Skeletal muscle tissue (tissue), 4 donors: Measurements from ENCODE around the gene CITED4. TPM values are rescaled to one million over a fixed set of nuclear protein-coding genes. Genes with fewer than 3 reads are reported as not detected.

Experiments used
- H3K27ac ChIP-seq: one replicate; pipeline ENCODE4 v1.7.0; 2013; ENCODE audit warnings: mild to moderate bottlenecking, low read depth, low read length, inconsistent platforms
- H3K27me3 ChIP-seq, 3 donors: one replicate each; pipeline ENCODE4 v1.7.0; 2013; ENCODE audit warnings: low read length in 3 of 3; ENCODE audit not compliant: control insufficient read depth in 3 of 3, insufficient read depth in 3 of 3
- H3K36me3 ChIP-seq, 3 donors: one replicate each; pipeline ENCODE4 v1.7.0; 2013; ENCODE audit warnings: low read length in 3 of 3; ENCODE audit not compliant: control insufficient read depth in 3 of 3, insufficient read depth in 3 of 3
- H3K4me1 ChIP-seq, 3 donors: one replicate each; pipeline ENCODE4 v1.7.0; 2013; ENCODE audit warnings: low read length in 3 of 3, mild to moderate bottlenecking in 3 of 3; ENCODE audit not compliant: control insufficient read depth in 3 of 3, insufficient read depth in 3 of 3
- H3K4me3 ChIP-seq, 3 donors: one replicate each; pipeline ENCODE4 v1.7.0; 2013; ENCODE audit warnings: low read length in 3 of 3
- H3K9ac ChIP-seq, 3 donors: one replicate each; pipeline ENCODE4 v1.7.0; 2013; ENCODE audit warnings: low read length in 3 of 3, mild to moderate bottlenecking in 3 of 3, moderate library complexity in 2 of 3, low read depth in 1 of 3
- H3K9me3 ChIP-seq, 3 donors: one replicate each; pipeline ENCODE4 v1.7.0; 2013; ENCODE audit warnings: low read length in 3 of 3; ENCODE audit not compliant: control insufficient read depth in 3 of 3
- total RNA-seq: library from RNA; depleted of rRNA; stranded (reverse); fragments of >200 nt; gene quantifications from one replicate; pipeline ENCODE4 v1.2.3, GENCODE V29; 2014
- donor health status: Osteomylitis.

Gene CITED4
- total RNA-seq, 1 donor from 2014 or later: 1.6 TPM

GRCh38 chr1:40876436-40876761 is 14.2 kb upstream of the CITED4 start:
- H3K9me3 ChIP-seq: peaks cover 0 to 2% (median 2%) of the 10 kb centered on the region in 3 donors
- no peak overlapping the region for H3K27ac ChIP-seq
- no peak overlapping the region for H3K9ac ChIP-seq
- H3K4me1 ChIP-seq: peaks cover 0 to 9% (median 9%) of the 10 kb centered on the region in 3 donors
- H3K27me3 ChIP-seq: peaks cover 0 to 6% (median 0%) of the 10 kb centered on the region in 3 donors
- no peak overlapping the region for H3K4me3 ChIP-seq
- H3K36me3 ChIP-seq: no peaks in the 10 kb centered on the region

GRCh38 chr1:40873863-40874472 is 11.8 kb upstream of the CITED4 start:
- Histone ChIP-seq H3K4me3 (no peak overlapping the region), H3K27ac (no peak overlapping the region), H3K9ac (no peak overlapping the region), H3K9me3 (peaks cover 2 to 8% (median 3%) of the 10 kb centered on the region in 3 donors), H3K4me1 (peaks cover 0 to 9% (median 9%) of the 10 kb centered on the region in 3 donors), H3K36me3 (no peaks in the 10 kb centered on the region), H3K27me3 (peaks cover 0 to 3% (median 0%) of the 10 kb centered on the region in 3 donors)

- Histone ChIP-seq H3K4me1 (peaks cover 0 to 3% (median 2%) of the 10 kb centered on the region in 3 donors), H3K4me3 (no peak overlapping the region), H3K27ac (no peak overlapping the region), H3K27me3 (peaks cover 0 to 3% (median 0%) of the 10 kb centered on the region in 3 donors), H3K36me3 (no peaks in the 10 kb centered on the region), H3K9ac (no peak overlapping the region), H3K9me3 (peaks cover 2 to 8% (median 3%) of the 10 kb centered on the region in 3 donors)
Measured at GRCh38 chr1:40872276-40872675, 10.1 kb upstream of the CITED4 start.

- Histone ChIP-seq H3K36me3 (no peaks in the 10 kb centered on the region), H3K4me3 (no peak overlapping the region), H3K9ac (no peak overlapping the region), H3K4me1 (no peaks in the 10 kb centered on the region), H3K27me3 (peaks cover 0 to 3% (median 0%) of the 10 kb centered on the region in 3 donors), H3K27ac (no peak overlapping the region), H3K9me3 (peaks cover 0 to 6% (median 3%) of the 10 kb centered on the region in 3 donors)
Measured at GRCh38 chr1:40870135-40870728, 8.1 kb upstream of the CITED4 start.

- H3K36me3 ChIP-seq: no peaks in the 10 kb centered on the region
- H3K4me3 ChIP-seq: no peak overlapping the region
- no peak overlapping the region for H3K27ac ChIP-seq
Measured at GRCh38 chr1:40868051-40868723, 6.0 kb upstream of the CITED4 start.

GRCh38 chr1:40861224-40862003 is 749 bp downstream of the CITED4 start:
- Histone ChIP-seq H3K27me3 (no peaks in the 10 kb centered on the region), H3K27ac (peak overlapping the region; percentile 83), H3K9ac (peak overlapping the region; percentile 87 to 90 (median 88)), H3K4me1 (peaks cover 25 to 38% (median 36%) of the 10 kb centered on the region in 3 donors), H3K36me3 (no peaks in the 10 kb centered on the region), H3K9me3 (no peaks in the 10 kb centered on the region), H3K4me3 (peak overlapping the region; percentile 70 to 81 (median 78))

More at GRCh38 chr1:40868051-40868723, 6.0 kb upstream of the CITED4 start:
- no peak overlapping the region for H3K9ac ChIP-seq
- H3K9me3 ChIP-seq: peaks cover 0 to 6% (median 3%) of the 10 kb centered on the region in 3 donors
- H3K4me1 ChIP-seq: no peaks in the 10 kb centered on the region
- H3K27me3 ChIP-seq: no peaks in the 10 kb centered on the region

- peak overlapping the region; percentile 70 to 81 (median 78) for H3K4me3 ChIP-seq
- H3K36me3 ChIP-seq: no peaks in the 10 kb centered on the region
- no peaks in the 10 kb centered on the region for H3K9me3 ChIP-seq
- H3K27me3 ChIP-seq: no peaks in the 10 kb centered on the region
- peak overlapping the region; percentile 83 for H3K27ac ChIP-seq
- peak overlapping the region; percentile 87 to 90 (median 88) for H3K9ac ChIP-seq
- peaks cover 25 to 38% (median 36%) of the 10 kb centered on the region in 3 donors for H3K4me1 ChIP-seq
Measured at GRCh38 chr1:40860706-40861223, 1.4 kb downstream of the CITED4 start.

GRCh38 chr1:40858856-40859416 is 3.2 kb downstream of the CITED4 start:
- Histone ChIP-seq H3K9me3 (no peaks in the 10 kb centered on the region), H3K36me3 (no peaks in the 10 kb centered on the region), H3K27me3 (no peaks in the 10 kb centered on the region), H3K9ac (peak overlapping the region in 1 of 3 donors; percentile 33), H3K4me3 (no peak overlapping the region), H3K27ac (no peak overlapping the region), H3K4me1 (peaks cover 25 to 38% (median 36%) of the 10 kb centered on the region in 3 donors)

GRCh38 chr1:40857737-40858136 is 4.4 kb downstream of the CITED4 start:
- H3K36me3 ChIP-seq: no peaks in the 10 kb centered on the region
- no peak overlapping the region for H3K4me3 ChIP-seq
- H3K27ac ChIP-seq: no peak overlapping the region
- no peaks in the 10 kb centered on the region for H3K27me3 ChIP-seq
- H3K4me1 ChIP-seq: peaks cover 25 to 37% (median 36%) of the 10 kb centered on the region in 3 donors
- H3K9me3 ChIP-seq: no peaks in the 10 kb centered on the region
- no peak overlapping the region for H3K9ac ChIP-seq
